Parietal lobe (tissue), 1 donor: ENCODE data around the gene CERS5. TPM values are rescaled to one million over a fixed set of nuclear protein-coding genes. Genes with fewer than 3 reads are reported as not detected.

ENCODE experiments used
- total RNA-seq: library from RNA; depleted of rRNA; stranded (reverse); fragments of >200 nt; gene quantifications from one replicate; pipeline ENCODE4 v1.2.3, GENCODE V29; 2014

CERS5 gene, protein sequence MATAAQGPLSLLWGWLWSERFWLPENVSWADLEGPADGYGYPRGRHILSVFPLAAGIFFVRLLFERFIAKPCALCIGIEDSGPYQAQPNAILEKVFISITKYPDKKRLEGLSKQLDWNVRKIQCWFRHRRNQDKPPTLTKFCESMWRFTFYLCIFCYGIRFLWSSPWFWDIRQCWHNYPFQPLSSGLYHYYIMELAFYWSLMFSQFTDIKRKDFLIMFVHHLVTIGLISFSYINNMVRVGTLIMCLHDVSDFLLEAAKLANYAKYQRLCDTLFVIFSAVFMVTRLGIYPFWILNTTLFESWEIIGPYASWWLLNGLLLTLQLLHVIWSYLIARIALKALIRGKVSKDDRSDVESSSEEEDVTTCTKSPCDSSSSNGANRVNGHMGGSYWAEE
- 160 TPM for total RNA-seq

DNA sequence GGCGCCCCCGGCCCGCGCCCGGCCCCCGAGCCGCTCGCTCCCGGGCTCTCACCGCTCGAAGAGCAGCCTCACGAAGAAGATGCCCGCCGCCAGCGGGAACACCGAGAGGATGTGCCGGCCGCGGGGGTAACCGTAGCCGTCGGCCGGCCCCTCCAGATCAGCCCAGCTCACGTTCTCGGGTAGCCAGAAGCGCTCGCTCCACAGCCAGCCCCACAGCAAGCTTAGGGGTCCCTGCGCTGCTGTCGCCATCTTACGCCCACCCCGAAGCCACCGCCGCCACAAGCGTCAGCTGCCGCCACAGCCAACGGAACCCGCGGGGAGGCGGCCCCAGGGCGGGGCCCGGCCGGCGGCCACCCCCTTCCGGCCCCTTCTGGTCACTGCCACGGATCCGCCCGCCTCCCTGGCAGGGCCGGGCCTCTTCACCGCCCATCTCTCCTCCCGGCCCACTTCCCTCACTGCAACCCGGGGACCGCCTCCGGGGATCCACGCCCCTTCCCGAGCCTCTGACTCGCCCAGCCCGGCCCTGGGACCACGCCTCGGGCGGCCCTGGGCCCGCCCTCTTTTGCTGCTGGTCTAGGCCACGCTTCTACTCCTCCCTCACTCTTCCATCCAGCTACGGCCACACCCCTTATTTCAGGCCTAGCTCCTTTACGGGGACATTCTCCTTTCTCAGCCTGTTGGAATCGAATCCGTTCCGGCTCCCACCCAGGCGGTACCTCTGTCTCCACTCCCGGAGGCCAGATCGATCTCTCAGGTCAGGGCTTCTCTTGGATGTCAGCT is at the start of gene CERS5:
Gene CERS5, minus strand, starts transcription at position 321 of the 780 bp plus-strand sequence. Its CDS starts 72 bp downstream, at position 249.

GRCh38 chr12:50111693-50112455 is 55.3 kb downstream of the CERS5 start, which contains the start of gene COX14:
Gene COX14, plus strand, starts transcription at chr12:50112236. Its CDS starts 7,808 bp downstream, at chr12:50120044.

GRCh38 chr12:50103767-50104321 is 63.3 kb downstream of the CERS5 start, which contains the start of gene GPD1:
Gene GPD1, plus strand, starts transcription at chr12:50104008. Its CDS starts 43 bp downstream, at chr12:50104051.

GRCh38 chr12:50084775-50085614 is 82.2 kb downstream of the CERS5 start, which contains the start of gene SMARCD1:
Gene SMARCD1, plus strand, starts transcription at chr12:50085342. Its CDS starts 28 bp downstream, at chr12:50085370.

Other genes starting within 250 kb of the CERS5 start
- not detected for gene AQP2, start 216.6 kb downstream of the CERS5 start, total RNA-seq
- gene AQP5, start 205.5 kb downstream of the CERS5 start, total RNA-seq: 0.63 TPM
- 0.31 TPM for gene AQP6, start 194.4 kb downstream of the CERS5 start, total RNA-seq
- 28.5 TPM for gene RACGAP1, start 141.9 kb downstream of the CERS5 start, total RNA-seq
- 37.6 TPM for gene ASIC1, start 109.8 kb downstream of the CERS5 start, total RNA-seq
- gene SMARCD1, start 82.0 kb downstream of the CERS5 start, total RNA-seq: 105 TPM
- gene GPD1, start 63.4 kb downstream of the CERS5 start, total RNA-seq: 23.8 TPM
- gene COX14, start 55.1 kb downstream of the CERS5 start, total RNA-seq: 10.3 TPM
- gene LIMA1, start 116.2 kb upstream of the CERS5 start, total RNA-seq: 32.2 TPM
- gene FAM186A, start 229.2 kb upstream of the CERS5 start, total RNA-seq: not detected
- gene LARP4, start 233.5 kb upstream of the CERS5 start, total RNA-seq: 44.8 TPM